Duodenal mucosa (tissue), 2 donors: ENCODE measurements around the gene TBRG4.

Experiments used
- H3K27ac ChIP-seq: one replicate; pipeline ENCODE4 v1.7.0; 2013; ENCODE audit warnings: low read depth, low read length
- H3K27me3 ChIP-seq, 2 donors: one replicate each; pipeline ENCODE4 v1.7.0; 2013; ENCODE audit warnings: low read length in 2 of 2, control low read depth in 1 of 2; ENCODE audit not compliant: insufficient read depth in 2 of 2, control insufficient read depth in 1 of 2
- H3K36me3 ChIP-seq, 2 donors: one replicate each; pipeline ENCODE4 v1.7.0; 2013; ENCODE audit warnings: low read length in 2 of 2, control low read depth in 1 of 2; ENCODE audit not compliant: insufficient read depth in 2 of 2, control insufficient read depth in 1 of 2
- H3K4me1 ChIP-seq, 2 donors: one replicate each; pipeline ENCODE4 v1.7.0; 2013; ENCODE audit warnings: low read length in 2 of 2, control low read depth in 1 of 2; ENCODE audit not compliant: insufficient read depth in 2 of 2, control insufficient read depth in 1 of 2
- H3K4me3 ChIP-seq, 2 donors: one replicate each; pipeline ENCODE4 v1.7.0; 2013; ENCODE audit warnings: low read length in 2 of 2, low read depth in 1 of 2
- H3K9ac ChIP-seq, 2 donors: one replicate each; pipeline ENCODE4 v1.7.0; 2013; ENCODE audit warnings: low read length in 2 of 2, low read depth in 1 of 2
- H3K9me3 ChIP-seq, 2 donors: one replicate each; pipeline ENCODE4 v1.7.0; 2013; ENCODE audit warnings: low read length in 2 of 2, control low read depth in 1 of 2; ENCODE audit not compliant: control insufficient read depth in 1 of 2

TBRG4 gene

DNA sequence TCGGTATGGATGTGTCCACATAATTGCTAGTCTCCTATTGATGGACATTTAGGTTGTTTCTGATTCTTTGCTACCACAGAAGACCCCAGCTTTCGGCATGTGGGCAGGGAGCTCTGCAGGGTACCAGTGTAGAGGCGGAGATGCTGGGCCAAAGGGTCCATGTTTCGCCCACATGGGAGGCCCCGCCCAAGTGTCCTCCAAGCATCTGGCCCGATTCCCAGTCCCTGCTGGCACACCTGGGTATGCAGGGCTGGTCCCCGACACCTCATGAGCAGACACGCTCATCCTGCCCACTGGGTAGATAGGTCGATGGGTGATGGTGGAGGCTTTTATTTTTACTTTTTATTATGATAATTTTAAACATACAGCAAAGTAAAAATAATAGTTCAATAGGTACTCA lies 19.4 kb upstream of the TBRG4 start:
- Histone ChIP-seq H3K4me3 (no peak overlapping the region), H3K4me1 (peaks cover 0 to under 1% of the 10 kb centered on the region in 2 donors), H3K9me3 (no peaks in the 10 kb centered on the region), H3K9ac (no peak overlapping the region), H3K27me3 (no peaks in the 10 kb centered on the region), H3K27ac (no peak overlapping the region), H3K36me3 (no peaks in the 10 kb centered on the region)

DNA sequence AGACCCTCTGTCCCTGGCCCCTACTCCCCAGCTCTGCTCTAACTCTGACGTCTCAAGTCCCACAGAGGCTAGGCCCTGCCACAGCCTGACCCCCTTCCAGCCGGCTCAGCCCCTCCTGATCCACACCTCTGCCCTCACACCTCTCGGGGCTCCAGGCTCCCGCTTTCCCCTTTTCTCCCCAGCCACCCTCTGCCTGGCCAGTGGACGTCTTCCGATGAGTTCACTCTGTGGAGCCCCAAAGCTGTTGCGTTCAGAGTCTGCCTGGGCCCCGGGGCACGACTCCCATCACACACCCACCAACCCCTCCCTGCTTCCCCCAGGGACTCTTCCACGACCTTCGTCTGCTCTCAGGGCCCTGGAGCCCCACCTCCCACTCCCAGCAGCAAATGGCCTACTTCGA lies 18.4 kb upstream of the TBRG4 start:
- H3K27ac ChIP-seq = no peak overlapping the region
- H3K9ac ChIP-seq = no peak overlapping the region
- H3K36me3 ChIP-seq = no peaks in the 10 kb centered on the region
- no peaks in the 10 kb centered on the region for H3K4me1 ChIP-seq
- H3K4me3 ChIP-seq = no peak overlapping the region
- H3K9me3 ChIP-seq = no peaks in the 10 kb centered on the region
- no peaks in the 10 kb centered on the region for H3K27me3 ChIP-seq

DNA sequence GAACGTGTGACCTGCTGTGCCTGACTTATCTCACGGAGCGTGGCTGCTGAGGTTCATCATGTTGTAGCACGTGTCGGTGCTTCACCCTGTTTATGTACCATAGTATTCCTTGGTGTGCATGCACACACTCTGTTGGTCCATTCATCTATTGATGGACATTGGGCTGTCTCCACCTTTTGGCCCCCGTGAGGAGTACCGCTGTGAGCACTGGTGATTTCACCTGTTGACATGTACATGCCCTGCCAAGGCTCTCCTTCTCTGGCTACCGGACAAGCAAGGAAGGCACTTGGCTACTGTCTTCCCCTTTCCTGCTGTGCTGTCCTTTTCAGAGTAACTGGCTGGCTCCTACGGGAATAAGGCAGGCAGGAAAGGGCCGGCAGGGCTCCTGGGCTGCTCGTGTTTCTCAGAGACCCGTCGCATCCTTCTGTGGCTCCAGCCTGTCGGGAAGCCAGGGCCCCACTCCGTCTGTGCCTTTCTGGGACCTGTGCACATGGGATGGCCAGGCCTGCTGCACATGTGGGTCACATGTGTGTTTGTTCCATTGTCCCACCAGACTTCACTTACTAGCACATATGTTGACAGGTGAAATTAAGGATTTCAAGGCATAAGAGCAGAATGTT lies 17.8 kb upstream of the TBRG4 start:
- Histone ChIP-seq H3K27me3 (no peaks in the 10 kb centered on the region), H3K4me3 (no peak overlapping the region), H3K4me1 (no peaks in the 10 kb centered on the region), H3K9me3 (no peaks in the 10 kb centered on the region), H3K27ac (no peak overlapping the region), H3K36me3 (no peaks in the 10 kb centered on the region), H3K9ac (no peak overlapping the region)

- H3K27ac ChIP-seq = no peak overlapping the region
- H3K4me1 ChIP-seq = no peaks in the 10 kb centered on the region
- H3K9me3 ChIP-seq = no peaks in the 10 kb centered on the region
- H3K27me3 ChIP-seq = no peaks in the 10 kb centered on the region
- no peak overlapping the region for H3K4me3 ChIP-seq
- no peak overlapping the region for H3K9ac ChIP-seq
- H3K36me3 ChIP-seq = no peaks in the 10 kb centered on the region
These were observed 15.4 kb upstream of the TBRG4 start for GRCh38 chr7:45126920-45127319.

DNA sequence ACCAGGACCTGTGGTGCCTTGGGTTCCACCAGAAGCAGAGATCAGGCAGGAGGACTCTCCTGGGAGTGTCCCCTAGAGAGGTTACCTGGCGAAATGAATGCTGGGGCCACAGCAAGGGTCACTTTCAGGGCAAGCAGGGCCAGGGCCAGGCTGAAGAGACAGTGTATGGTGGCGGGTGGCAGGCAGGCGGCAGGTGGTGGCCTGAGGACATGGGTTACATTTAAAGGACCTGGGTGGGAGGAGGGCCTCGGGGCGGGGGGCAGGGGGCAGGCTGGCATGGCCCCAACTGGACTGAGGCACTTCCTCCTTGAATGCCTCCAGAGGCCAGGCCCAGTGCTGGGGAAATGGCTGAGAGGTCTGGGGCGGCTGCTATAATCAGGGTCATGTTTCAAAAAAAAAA lies 14.7 kb upstream of the TBRG4 start:
- Histone ChIP-seq H3K27ac (no peak overlapping the region), H3K27me3 (no peaks in the 10 kb centered on the region), H3K4me1 (no peaks in the 10 kb centered on the region), H3K9me3 (no peaks in the 10 kb centered on the region), H3K4me3 (no peak overlapping the region), H3K9ac (no peak overlapping the region), H3K36me3 (no peaks in the 10 kb centered on the region)

DNA sequence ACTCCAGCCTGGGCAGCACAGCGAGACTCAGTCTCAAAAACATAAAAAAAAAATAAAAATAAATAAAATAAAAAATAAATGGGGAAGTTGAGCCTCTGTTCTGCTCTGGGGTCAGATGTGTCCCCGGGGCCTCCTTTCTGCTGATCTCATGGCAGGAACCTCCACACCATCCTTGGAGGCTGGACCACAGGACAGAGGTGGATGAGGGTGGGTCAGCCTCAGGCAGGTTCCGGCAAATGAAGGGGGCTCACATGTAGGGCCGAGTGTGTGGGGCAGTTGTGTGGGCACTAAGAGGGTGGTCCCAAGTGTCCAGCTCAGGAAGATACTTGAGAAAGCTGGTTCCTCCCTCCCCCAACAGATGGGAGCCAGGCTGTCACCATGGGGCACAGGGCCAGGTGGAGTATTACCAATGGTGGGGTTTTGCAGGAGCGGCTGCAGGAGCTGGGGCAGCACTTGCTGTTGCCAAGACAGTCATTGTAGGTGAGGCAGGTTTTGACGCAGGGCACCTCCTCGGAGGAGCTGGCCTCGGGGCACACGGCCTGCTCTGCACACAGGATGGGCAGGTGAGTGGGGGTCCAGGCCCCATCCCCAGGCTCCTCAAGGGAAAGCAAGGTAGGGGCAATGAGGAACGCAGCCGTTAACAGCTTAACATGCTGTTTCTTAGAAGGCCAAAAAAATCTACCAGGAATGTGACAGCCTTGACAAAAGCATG lies 13.9 kb upstream of the TBRG4 start:
- Histone ChIP-seq H3K27me3 (no peaks in the 10 kb centered on the region), H3K4me1 (no peaks in the 10 kb centered on the region), H3K4me3 (no peak overlapping the region), H3K9ac (no peak overlapping the region), H3K36me3 (no peaks in the 10 kb centered on the region), H3K9me3 (no peaks in the 10 kb centered on the region), H3K27ac (no peak overlapping the region)

DNA sequence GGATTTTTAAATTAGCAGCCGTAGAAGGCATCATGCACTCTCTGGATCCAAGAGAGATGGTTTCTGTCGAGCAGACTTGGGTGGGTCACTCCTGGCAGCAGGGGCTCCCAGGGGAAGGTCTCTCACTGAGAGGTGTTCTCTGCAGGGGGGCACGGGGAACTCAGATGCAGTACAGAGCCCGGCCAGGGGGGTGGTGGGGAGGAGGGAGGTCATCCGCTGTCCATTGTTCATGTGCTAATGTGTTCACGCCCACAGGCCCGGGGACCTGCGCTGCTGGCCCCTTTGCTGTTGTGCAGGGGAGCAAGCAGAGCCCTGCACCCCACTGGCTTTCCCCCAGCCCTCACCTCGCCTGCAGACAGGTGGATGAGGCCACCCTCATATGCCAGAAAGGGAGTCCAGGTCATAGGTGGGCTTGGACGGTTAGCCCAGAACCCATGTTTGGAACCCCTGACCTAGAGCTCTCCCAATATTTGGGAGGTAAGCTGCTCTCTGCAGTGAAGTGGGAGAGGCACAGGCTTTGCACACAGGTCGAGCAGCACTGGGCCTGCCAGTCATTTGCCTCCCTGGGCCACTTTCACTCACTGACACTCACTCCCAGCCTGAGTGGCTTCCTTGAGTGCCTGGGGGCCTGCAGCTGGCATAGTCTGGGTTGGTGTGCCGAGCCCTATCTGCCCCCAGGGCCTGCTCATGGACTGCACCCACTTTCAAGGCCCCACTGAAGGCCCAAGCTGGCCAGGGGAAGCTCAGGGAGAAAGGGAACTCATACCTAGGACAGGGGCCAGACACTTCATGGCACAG lies 12.6 kb upstream of the TBRG4 start:
- H3K27me3 ChIP-seq = no peaks in the 10 kb centered on the region
- H3K4me1 ChIP-seq = no peaks in the 10 kb centered on the region
- H3K4me3 ChIP-seq = no peak overlapping the region
- no peaks in the 10 kb centered on the region for H3K36me3 ChIP-seq
- H3K27ac ChIP-seq = no peak overlapping the region
- H3K9ac ChIP-seq = no peak overlapping the region
- H3K9me3 ChIP-seq = no peaks in the 10 kb centered on the region

GRCh38 chr7:45122975-45123860 lies 11.7 kb upstream of the TBRG4 start:
- H3K9me3 ChIP-seq = no peaks in the 10 kb centered on the region
- H3K9ac ChIP-seq = no peak overlapping the region
- H3K27me3 ChIP-seq = no peaks in the 10 kb centered on the region
- H3K27ac ChIP-seq = no peak overlapping the region
- no peaks in the 10 kb centered on the region for H3K36me3 ChIP-seq
- H3K4me1 ChIP-seq = no peaks in the 10 kb centered on the region
- H3K4me3 ChIP-seq = no peak overlapping the region

DNA sequence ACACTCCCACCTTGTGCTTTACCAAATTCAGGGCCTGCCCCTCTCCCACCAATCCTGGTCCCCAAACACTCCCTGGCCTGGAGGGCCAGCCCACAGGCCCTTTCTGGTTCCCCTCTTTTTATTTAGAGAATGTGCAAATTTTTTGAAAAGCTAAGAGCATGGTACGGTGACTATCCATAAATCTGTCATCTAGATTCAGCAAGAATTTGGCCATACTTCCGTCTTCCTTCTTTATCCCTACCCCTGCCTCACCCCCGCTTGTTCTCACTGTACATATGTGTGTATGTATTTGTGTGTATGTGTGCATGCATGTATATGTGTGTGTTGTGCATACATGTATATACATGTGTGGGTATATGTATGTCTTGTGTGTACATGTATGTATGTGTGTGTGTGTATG lies 8.1 kb upstream of the TBRG4 start:
- no peaks in the 10 kb centered on the region for H3K4me1 ChIP-seq
- no peak overlapping the region for H3K27ac ChIP-seq
- no peak overlapping the region for H3K4me3 ChIP-seq
- no peak overlapping the region for H3K9ac ChIP-seq
- H3K36me3 ChIP-seq = no peaks in the 10 kb centered on the region
- H3K27me3 ChIP-seq = peaks cover 0 to 6% of the 10 kb centered on the region in 2 donors
- no peaks in the 10 kb centered on the region for H3K9me3 ChIP-seq
